Measurements from ENCODE around the gene RAB44.
"Not testable (repeated sequence)": the region's sequence is repeated elsewhere in the genome, so short reads cannot be mapped to it uniquely, and the experiment has no call there.

Gene RAB44

GRCh38 chr6:36688739-36689075 is 8.9 kb upstream of the RAB44 start:
- no peak for DNase-seq

DNA sequence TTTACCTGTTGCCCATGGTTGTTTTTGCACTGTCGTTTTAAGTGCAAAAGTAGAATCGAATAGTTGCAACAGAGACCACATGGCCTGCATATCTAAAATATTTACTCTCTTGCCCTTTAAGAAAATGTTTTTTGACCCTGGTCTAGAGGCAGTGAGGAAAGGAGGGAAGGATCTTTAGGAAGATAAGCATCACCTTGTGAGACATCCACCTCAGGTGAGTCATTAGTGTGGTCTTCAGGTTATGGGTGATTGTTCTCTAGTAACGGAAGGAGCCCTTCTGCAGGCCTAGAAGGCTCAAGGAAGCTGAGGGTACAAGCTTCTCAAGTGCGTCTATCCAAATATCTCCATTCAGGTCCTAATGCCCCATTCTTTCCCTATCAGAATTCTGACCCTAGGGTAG is 6.6 kb upstream of the RAB44 start:
- no peak for DNase-seq

GRCh38 chr6:36691612-36692011 is 6.0 kb upstream of the RAB44 start:
- DNase-seq = no peak

DNA sequence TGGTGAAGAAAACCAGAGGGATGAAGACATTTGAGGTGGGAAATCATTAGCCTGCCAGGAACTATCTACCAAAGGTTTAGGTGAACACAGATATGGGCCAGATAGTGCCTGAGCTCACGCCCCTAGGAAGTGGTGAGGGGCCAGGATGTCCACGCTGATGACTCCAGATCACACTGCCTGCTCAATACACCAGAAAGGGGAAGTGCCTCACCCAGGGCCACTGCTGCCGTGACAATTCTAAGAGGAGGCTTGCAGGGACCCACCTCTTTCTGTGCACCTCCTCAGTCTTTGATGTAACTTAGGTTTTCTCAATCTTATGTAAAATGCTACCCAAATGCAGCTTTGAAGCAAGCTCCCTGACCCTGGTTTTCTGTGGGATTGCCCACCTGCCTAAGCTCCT is 5.4 kb upstream of the RAB44 start:
- DNase-seq = peak; percentile 62

DNA sequence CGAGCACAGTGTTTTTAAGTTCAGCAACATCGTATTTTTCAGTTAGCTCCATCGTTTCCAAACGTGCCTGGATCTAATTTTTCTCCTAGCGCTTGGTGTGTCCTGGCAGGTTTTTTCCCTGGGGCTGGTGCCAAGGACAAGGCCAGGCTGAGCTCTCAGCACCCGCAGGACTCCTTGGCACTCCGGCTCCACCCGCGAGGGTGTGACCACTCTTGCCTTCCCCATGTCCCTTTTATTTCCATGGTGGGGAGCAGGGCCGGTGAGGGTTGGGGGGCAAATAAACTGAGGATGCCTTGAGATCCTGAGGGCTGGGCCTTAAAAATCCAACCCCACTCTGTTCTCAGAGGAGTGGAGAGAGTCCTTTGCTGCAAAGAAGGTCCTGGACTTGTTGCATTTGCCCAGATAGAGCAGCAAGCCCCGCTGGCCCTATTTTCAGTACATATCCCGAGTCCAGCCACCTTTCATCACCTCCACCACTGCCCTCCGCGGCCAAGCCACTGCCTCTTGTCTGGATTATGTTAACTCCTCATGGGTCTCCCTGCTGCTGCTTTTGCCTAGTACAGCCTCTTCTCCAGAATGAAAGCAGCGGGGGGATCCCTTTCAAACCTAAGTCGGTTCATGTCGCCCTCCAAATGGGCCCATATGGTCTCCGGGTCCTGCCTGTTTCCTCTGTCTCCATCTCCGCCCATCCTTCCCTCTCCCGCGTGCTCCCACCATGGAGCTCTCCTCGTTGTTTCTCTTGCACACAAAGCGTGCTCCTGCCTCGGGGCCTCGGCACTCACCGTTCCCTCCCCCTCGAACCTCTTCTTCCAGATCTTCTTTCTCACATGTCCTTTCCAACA is 4.5 kb upstream of the RAB44 start:
- DNase-seq = no peak

- DNase-seq = no peak
These were observed 3.0 kb upstream of the RAB44 start for GRCh38 chr6:36694616-36695015.

DNA sequence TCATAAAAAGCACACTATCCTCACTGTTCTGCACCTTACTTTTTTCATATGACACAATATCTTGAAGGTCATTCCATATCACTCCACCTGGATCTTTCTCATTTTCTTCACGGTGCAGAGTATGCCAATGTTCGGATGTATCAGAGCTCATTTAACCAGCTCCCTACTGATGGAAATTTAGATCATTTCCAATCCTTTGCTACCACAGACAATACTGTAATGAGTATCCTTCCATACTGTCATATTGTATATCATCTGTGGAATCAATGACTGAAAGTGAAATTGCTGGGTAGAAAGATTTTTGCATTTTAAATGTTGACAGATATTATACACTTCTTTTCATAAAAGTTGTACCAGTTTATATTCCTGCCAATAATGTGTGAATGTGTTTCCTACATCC is 2.2 kb upstream of the RAB44 start:
- peak; percentile 72 for DNase-seq

GRCh38 chr6:36698196-36698595 is 570 bp downstream of the RAB44 start:
- DNase-seq = no peak

GRCh38 chr6:36698871-36699271 is 1.2 kb downstream of the RAB44 start:
- DNase-seq = no peak

DNA sequence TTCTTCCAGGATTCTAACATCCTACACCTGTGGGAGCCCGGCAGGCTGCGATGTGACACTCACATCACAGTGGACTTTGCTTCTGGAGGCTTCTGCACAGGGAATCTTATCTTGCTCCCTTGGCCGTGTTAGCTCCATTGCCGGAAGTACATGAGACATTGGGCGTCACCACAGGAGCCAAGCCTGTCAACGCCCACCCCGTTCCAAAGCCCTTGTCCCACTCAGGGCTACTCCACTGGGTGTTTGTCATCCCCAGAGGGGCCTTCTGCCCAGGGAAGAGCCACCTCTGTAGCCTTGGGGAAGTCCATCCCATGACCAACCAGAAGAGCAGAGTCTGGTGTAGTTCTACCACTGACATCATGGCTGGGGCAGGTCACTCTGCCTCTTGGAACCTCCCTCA is 1.7 kb downstream of the RAB44 start:
- no peak for DNase-seq

DNA sequence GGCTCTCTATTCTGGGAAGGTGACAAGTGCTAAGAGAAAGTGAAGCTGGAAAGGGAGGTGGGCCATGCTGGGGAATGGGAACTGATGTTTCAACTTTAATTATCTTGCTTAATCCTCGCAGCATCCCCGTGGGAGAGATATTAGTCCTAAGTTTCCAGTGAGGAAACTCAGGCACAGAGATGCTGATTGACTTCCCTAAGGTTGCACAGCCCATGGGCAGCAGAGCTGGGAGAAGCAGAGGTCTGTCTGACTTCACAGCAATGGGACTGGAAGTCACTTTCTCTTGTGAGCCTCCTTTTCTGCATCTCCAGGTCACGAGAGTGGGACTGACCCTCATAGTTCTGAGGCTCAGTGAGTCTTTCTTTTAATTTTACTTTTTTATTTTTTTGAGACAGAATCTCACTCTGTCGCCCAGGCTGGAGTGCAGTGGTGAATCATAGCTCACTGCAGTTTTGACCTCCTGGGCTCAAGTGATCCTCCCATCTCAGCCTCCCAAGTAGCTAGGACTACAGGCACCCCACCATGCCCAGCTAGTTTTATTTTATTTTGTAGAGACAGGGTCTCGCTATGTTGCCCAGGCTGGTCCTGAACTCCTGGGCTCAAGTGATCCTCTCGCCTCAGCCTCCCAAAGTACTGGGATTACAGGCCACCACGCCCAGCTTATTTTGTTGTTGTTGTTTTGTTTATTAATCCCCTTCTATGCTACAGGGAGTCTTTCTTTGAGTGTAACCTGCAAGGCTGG is 2.6 kb downstream of the RAB44 start:
- DNase-seq = no peak

GRCh38 chr6:36700831-36701230 is 3.2 kb downstream of the RAB44 start:
- DNase-seq = no peak

DNA sequence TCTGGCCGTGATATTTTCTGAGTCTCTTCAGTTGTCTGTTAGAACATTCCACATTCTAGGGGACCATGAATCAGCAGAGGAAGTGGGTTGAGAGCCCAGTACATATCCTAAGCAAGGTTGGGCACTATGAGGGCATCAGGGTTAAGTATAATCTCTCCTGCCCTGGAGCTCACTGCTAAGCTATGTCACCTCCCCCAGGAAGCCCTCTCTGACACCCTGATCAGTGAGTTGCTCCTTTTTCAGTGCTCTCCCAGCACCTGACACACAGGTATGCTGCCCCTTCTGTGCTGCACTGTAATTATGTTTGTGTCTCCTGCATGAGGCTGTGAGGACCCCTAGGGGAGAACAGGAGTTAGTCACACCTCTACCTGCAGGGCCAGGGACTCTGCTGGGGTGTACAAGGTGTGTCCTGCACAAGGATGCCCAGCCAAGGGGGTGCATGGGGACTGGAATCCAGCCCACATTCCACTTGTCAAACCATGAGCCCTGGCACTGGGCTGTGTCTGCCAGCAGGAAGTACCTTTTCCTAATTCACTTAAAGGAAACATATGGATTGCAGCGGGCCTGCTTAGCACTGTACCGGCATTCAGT is 3.9 kb downstream of the RAB44 start:
- no peak for DNase-seq

DNA sequence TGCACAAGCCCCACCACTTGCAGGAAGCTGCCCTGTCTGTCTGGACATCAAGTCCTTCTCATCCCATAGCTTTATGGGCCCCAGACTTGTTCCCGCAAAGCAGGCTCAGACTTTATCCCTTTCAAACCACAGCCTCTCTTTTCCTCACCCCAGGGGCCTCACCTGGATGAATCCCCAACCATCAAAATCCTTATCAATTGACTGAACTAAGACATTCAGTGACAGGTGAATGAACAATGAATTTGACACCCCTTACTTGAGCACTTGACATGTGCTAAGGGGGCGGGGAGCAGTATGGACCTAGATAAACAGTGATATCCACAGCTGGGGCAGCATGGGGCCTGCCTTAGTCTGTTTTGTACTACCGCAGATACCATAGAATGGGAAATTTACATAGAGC is 5.0 kb downstream of the RAB44 start:
- no peak for DNase-seq

GRCh38 chr6:36703081-36703606 is 5.5 kb downstream of the RAB44 start:
- no peak for DNase-seq

GRCh38 chr6:36703982-36704381 is 6.4 kb downstream of the RAB44 start:
- DNase-seq = no peak

GRCh38 chr6:36704961-36705577 is 7.4 kb downstream of the RAB44 start:
- not testable (repeated sequence) for DNase-seq

GRCh38 chr6:36706339-36706738 is 8.7 kb downstream of the RAB44 start:
- DNase-seq = no peak

- no peak for DNase-seq
These were observed 15.2 kb downstream of the RAB44 start for GRCh38 chr6:36712816-36713215.

DNA sequence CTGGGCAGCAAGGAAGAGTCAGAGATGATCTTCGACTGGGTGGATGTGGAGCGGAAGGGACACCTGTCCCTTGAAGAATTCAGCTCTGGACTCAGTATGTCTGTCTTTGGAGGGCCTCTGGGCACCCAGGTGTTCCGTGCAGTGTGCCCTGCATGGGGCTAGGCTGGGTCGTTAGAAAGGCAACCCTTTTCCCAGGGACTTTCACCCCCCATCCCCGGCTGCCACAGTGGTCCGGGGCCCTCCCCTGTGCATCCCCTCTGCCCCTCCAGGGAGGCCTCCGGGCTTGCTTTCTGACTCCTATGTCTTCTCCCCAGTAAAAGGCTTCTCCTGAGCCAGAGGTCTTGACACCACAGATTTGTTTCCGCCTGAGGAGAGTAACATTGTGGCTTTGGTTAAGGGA is 16.2 kb downstream of the RAB44 start:
- DNase-seq = no peak

GRCh38 chr6:36714511-36714910 is 16.9 kb downstream of the RAB44 start:
- DNase-seq = no peak

GRCh38 chr6:36715469-36715868 is 17.8 kb downstream of the RAB44 start:
- no peak for DNase-seq

DNA sequence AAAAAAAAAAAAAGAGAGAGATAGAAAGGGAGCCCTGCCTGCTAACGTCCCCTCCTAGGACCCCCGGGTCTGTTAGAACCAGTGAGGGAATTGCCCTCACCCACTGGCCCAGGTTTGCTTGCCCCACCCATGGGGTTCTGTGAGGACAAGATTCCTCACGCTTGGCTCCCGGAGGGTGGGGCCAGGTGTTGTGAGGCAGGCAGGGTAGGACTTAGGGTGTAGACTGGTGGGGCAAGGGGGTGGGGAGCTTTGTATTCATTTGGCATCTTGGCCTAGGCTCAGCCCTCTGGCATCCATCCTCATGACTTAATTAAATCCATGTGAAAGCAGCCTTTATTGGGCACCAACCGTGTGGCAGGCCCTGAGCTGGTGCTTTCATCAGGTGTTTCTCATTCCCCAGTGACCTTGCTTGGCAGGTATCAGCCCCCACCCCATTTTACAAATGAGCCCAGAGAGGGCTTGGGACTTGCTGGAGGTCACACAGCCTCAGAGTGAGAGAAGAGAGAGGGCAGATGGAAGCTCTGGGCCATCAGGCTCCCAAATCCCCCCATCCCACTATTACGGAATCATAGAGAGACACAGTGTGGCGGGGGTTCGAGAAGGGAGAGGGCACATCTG is 19.0 kb downstream of the RAB44 start:
- DNase-seq = no peak

All from activated CD4-positive, alpha-beta T cell treated with anti-CD3 and anti-CD28 coated beads, Interleukin-2, Interleukin-6, amounts not matched to agents 100 ng/mL and 50 ng/mL, durations not matched to agents 16 hours and 8 hours (primary cell).